ENCODE data around the gene DCP2.

DNA sequence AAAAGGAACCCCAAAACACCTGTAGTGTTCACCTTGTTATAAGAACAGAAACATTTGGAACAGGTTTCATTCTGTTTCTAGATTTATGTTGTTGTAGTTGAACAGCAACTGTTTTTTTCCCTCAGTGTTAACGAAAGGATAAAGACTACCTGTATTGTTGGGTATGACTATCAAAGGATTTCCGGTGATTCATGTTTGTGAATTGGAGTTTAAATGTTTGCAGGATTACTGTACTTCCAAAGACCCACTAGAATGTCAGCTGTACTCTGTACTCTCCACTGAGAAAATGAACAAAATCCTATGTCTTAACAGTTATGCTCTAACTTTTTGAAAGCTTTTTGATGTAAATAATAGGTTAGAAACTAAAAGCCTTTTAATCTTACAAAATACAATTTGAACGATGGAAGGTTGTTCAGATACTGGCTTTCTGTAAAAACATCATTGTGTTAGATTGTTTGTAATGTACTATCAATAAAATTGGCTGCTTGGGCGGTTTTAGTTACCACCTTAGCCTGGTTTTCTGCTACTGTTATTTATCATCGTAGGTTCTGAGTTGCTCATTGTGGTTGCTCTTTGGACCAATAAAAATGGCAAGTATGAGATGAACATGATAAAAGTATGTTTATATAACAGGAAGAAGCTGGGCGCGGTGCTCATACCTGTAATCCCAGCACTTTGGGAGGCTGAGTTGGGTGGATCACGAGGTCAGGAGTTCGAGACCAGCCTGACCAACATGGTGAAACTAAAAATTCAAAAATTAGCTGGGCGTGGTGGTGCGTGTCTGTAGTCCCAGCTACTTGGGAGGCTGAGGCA lies 44.1 kb downstream of the DCP2 start:
- TF ChIP-seq, protein P1, sequence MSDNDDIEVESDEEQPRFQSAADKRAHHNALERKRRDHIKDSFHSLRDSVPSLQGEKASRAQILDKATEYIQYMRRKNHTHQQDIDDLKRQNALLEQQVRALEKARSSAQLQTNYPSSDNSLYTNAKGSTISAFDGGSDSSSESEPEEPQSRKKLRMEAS (IDR thresholded peaks at IDR 0.05; ENCODE audit: low read depth, low read length): no peak
- TF ChIP-seq, protein P2, sequence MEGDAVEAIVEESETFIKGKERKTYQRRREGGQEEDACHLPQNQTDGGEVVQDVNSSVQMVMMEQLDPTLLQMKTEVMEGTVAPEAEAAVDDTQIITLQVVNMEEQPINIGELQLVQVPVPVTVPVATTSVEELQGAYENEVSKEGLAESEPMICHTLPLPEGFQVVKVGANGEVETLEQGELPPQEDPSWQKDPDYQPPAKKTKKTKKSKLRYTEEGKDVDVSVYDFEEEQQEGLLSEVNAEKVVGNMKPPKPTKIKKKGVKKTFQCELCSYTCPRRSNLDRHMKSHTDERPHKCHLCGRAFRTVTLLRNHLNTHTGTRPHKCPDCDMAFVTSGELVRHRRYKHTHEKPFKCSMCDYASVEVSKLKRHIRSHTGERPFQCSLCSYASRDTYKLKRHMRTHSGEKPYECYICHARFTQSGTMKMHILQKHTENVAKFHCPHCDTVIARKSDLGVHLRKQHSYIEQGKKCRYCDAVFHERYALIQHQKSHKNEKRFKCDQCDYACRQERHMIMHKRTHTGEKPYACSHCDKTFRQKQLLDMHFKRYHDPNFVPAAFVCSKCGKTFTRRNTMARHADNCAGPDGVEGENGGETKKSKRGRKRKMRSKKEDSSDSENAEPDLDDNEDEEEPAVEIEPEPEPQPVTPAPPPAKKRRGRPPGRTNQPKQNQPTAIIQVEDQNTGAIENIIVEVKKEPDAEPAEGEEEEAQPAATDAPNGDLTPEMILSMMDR (IDR thresholded peaks at IDR 0.05 in 2 of 3, conservative IDR thresholded peaks at IDR 0.05 in 1 of 3; ENCODE audit: control insufficient read depth in 2 of 3, extremely low read depth in 1 of 3, insufficient read depth in 1 of 3, low read depth in 3 of 3, low read length in 3 of 3): no peak
- TF ChIP-seq PAX8 (IDR thresholded peaks at IDR 0.05) (no peak), TCF12 (IDR thresholded peaks at IDR 0.05; ENCODE audit: low read depth, low read length) (no peak), TAF1 (IDR thresholded peaks at IDR 0.05; ENCODE audit: borderline replicate concordance, low read depth, low read length) (no peak), LARP7 (IDR thresholded peaks at IDR 0.05) (no peak)
- TF ChIP-seq, protein P3, sequence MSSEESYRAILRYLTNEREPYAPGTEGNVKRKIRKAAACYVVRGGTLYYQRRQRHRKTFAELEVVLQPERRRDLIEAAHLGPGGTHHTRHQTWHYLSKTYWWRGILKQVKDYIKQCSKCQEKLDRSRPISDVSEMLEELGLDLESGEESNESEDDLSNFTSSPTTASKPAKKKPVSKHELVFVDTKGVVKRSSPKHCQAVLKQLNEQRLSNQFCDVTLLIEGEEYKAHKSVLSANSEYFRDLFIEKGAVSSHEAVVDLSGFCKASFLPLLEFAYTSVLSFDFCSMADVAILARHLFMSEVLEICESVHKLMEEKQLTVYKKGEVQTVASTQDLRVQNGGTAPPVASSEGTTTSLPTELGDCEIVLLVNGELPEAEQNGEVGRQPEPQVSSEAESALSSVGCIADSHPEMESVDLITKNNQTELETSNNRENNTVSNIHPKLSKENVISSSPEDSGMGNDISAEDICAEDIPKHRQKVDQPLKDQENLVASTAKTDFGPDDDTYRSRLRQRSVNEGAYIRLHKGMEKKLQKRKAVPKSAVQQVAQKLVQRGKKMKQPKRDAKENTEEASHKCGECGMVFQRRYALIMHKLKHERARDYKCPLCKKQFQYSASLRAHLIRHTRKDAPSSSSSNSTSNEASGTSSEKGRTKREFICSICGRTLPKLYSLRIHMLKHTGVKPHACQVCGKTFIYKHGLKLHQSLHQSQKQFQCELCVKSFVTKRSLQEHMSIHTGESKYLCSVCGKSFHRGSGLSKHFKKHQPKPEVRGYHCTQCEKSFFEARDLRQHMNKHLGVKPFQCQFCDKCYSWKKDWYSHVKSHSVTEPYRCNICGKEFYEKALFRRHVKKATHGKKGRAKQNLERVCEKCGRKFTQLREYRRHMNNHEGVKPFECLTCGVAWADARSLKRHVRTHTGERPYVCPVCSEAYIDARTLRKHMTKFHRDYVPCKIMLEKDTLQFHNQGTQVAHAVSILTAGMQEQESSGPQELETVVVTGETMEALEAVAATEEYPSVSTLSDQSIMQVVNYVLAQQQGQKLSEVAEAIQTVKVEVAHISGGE (CRISPR knock-in tag; IDR thresholded peaks at IDR 0.05): no peak
